ENCODE measurements around the gene CFAP65. TPM values are rescaled to one million over a fixed set of nuclear protein-coding genes. Genes with fewer than 3 reads are reported as not detected.

The CFAP65 gene
- total and polyA plus RNA-seq, 2 of the 13 experiments (the other 11 are each of a cell fraction or from before 2014, with no cell fraction given), result 0.05 TPM; not detected in 1

- H3K36me3 ChIP-seq (replicated peaks in 1 of 2; ENCODE audit: control insufficient read depth in 1 of 2, insufficient read depth in 2 of 2, low read length in 2 of 2), result no peaks in the 10 kb centered on the region
- FAIRE-seq (no peak), DNase-seq (ENCODE audit: low spot score) (no peak), ATAC-seq (no peak)
- no peak overlapping the region for H2AFZ ChIP-seq (ENCODE audit: low read length)
- intact Hi-C loops (cut with micrococcal nuclease; ENCODE audit: unreplicated experiment) (no loop called here), in situ Hi-C loops (cut with HindIII; ENCODE audit: extremely low pct_ligation_motif_present, low pct_unique_long_range_greater_than_20kb) (no loop called here)
- H3K9ac ChIP-seq (ENCODE audit: insufficient read depth, low read depth, low read length), result no peak overlapping the region
- H3K27me3 ChIP-seq (ENCODE audit: control insufficient read depth in 1 of 2, insufficient read depth in 2 of 2, low read length in 2 of 2), result peaks cover 41 to 94% of the 10 kb centered on the region in 2 experiments
- no peaks in the 10 kb centered on the region for H3K79me2 ChIP-seq (ENCODE audit: insufficient read depth, low read length)
- H4K20me1 ChIP-seq (ENCODE audit: insufficient read depth, low read length), result peaks cover 44% of the 10 kb centered on the region; the same call in 1 of the 2 replicates
- no peak overlapping the region for H3K4me2 ChIP-seq (ENCODE audit: low read depth, low read length)
- H3K4me3 ChIP-seq (replicated peaks in 1 of 3; ENCODE audit: insufficient read depth in 1 of 3, low read depth in 2 of 3, low read length in 3 of 3), result no peak overlapping the region
- 19% methylated on average over 8 of the region's 8 CpGs for WGBS (ENCODE audit: low lambda C conversion rate)
- CTCF ChIA-PET (ENCODE audit: low intra/inter-chr PET ratio, low total read pairs), result no interaction called here
- BruUV-seq (replicated peaks), result no TSS peak
- TF ChIP-seq ZNF12 (CRISPR knock-in tag; IDR thresholded peaks at IDR 0.05) (no peak), MYC (CRISPR knock-in tag; IDR thresholded peaks at IDR 0.05; ENCODE audit: borderline replicate concordance) (no peak), TFAP4 (IDR thresholded peaks at IDR 0.05; ENCODE audit: borderline replicate concordance, low read depth) (no peak), KLF13 (CRISPR knock-in tag; IDR thresholded peaks at IDR 0.05) (no peak), YY1 (IDR thresholded peaks at IDR 0.05; ENCODE audit: insufficient read depth, insufficient replicate concordance, low read depth, low read length) (no peak), FOXO4 (CRISPR knock-in tag; conservative IDR thresholded peaks at IDR 0.05) (no peak), TOE1 (CRISPR knock-in tag; IDR thresholded peaks at IDR 0.05) (no peak)
- POLR2A ChIA-PET, result no interaction called here
- peaks cover 30% of the 10 kb centered on the region for H3K4me1 ChIP-seq (ENCODE audit: insufficient read depth, low read length)
- H3K27ac ChIP-seq (ENCODE audit: extremely low read length, insufficient read depth, low read length), result no peak overlapping the region
- no peaks in the 10 kb centered on the region for H3K9me3 ChIP-seq (ENCODE audit: low read length)
Observed at GRCh38 chr2:219000569-219000960, 40.8 kb downstream of the CFAP65 start.

Data from HepG2 (cell line).